HUES48 (cell line): ENCODE data around the gene ACADVL.

Experiments
- H3K27ac ChIP-seq: one replicate; pipeline ENCODE4 v1.7.0; 2013; ENCODE audit warnings: low read depth, low read length, inconsistent platforms
- H3K27me3 ChIP-seq: 2 replicates; pipeline ENCODE4 v1.6.1; 2013; ENCODE audit warnings: mild to moderate bottlenecking, low read length; ENCODE audit not compliant: control insufficient read depth, insufficient read depth
- H3K36me3 ChIP-seq: 2 replicates; pipeline ENCODE4 v1.6.1; 2013; ENCODE audit warnings: low read length; ENCODE audit not compliant: control insufficient read depth, insufficient read depth
- H3K4me1 ChIP-seq: 2 replicates; pipeline ENCODE4 v1.6.1; 2013; ENCODE audit warnings: mild to moderate bottlenecking, low read length; ENCODE audit not compliant: control insufficient read depth, insufficient read depth
- H3K4me3 ChIP-seq: 2 replicates; pipeline ENCODE4 v1.5.1; 2013; ENCODE audit warnings: mild to moderate bottlenecking, low read depth, low read length
- H3K9ac ChIP-seq: 2 replicates; pipeline ENCODE4 v1.6.1; 2013; ENCODE audit warnings: mild to moderate bottlenecking, low read depth, low read length, moderate library complexity
- H3K9me3 ChIP-seq: 2 replicates; pipeline ENCODE4 v1.6.1; 2013; ENCODE audit warnings: low read length; ENCODE audit not compliant: control insufficient read depth, insufficient read depth

Gene ACADVL

DNA sequence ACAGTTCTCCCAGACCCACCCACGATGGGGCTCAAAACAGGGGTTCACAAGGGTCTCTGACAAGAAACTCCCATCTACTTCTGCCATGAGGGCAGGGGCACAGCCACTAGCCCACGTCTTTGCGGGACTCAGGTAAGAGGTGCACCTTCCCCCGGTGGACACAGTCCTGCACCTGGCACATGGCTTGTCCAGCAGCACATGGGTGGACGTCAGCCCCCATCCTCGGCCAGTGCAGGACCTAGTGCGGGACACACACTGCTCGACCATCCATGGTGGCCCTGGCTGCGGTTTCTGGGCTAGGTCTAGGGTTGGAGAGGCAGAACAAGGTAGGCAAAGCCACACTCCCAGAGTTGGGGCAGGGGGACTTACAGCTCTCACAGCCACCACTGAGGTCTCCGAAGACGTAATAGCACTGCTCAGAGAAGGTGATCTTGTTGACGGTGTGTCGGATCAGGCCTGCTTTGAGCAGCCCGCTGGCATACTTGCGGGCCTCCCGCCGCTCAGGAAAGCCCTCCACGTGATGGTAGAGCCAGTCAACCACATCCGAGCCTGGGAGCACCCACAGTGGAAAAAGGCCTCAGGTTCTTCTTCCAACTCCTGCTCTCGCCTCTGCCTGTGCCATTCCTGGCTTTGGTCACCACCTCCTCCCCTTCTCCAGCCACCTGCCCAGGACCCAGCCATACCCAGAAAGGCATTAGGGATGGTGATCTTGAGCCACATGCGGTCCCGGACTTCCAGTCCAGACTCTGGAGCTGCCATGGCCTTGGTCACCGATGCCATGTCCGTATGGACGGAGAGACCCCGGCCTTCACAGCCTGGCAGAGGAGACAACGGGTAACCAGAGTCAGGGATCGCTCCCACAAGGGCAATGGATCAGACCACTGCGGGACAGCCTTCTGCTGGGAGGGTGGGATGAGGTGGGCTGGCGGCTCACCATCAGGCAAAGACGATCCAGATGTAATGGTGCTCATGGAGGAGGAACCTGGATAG is 7.3 kb downstream of the ACADVL start:
- Histone ChIP-seq H3K4me1 (no peaks in the 10 kb centered on the region), H3K9me3 (no peaks in the 10 kb centered on the region), H3K9ac (no peak overlapping the region), H3K27me3 (no peaks in the 10 kb centered on the region), H3K36me3 (peaks cover 85% of the 10 kb centered on the region), H3K27ac (no peak overlapping the region), H3K4me3 (no peak overlapping the region)

DNA sequence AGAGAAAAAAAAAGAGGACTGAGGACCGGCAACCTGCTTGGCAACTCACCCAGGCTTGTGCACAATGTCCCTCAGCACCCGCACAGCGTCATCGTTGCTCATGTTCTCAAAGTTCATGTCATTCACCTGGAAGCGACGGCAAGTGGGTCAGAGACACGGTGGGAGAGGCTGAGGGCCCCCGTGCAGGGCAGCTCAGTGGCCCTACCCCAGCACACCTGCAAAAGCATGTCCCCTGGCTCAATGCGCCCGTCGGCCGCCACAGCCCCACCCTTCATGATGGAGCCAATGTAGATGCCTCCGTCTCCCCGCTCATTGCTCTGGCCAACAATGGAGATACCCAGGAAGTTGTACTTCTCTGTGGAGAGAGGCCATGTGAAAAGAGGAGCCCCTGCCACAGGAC is 9.2 kb downstream of the ACADVL start:
- Histone ChIP-seq H3K4me1 (peaks cover 6% of the 10 kb centered on the region; the same call in 1 of the 2 replicates), H3K27me3 (no peaks in the 10 kb centered on the region), H3K27ac (no peak overlapping the region), H3K9ac (no peak overlapping the region), H3K4me3 (no peak overlapping the region), H3K9me3 (no peaks in the 10 kb centered on the region), H3K36me3 (peaks cover 67% of the 10 kb centered on the region)

DNA sequence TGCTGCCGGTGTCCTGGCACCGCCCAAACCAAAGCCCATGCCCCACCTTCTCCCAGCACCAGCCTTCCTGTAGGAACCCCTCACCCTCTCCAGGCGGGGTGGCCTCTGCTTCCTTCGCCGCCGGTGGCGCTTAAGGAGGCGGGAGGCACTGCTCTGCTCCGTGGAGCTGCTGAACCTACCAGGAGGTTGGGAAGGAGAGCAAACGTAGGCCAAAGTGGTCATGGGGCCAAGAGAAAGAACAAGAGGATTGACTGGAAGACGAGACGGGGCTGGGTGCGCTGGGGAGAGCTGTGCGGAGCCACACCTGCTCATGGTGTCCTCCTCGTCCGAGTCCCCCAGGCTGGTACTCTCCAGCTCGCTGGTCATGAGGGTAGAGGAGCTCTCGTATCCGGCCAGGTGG is 9.8 kb downstream of the ACADVL start:
- H3K36me3 ChIP-seq: peaks cover 63% of the 10 kb centered on the region

DNA sequence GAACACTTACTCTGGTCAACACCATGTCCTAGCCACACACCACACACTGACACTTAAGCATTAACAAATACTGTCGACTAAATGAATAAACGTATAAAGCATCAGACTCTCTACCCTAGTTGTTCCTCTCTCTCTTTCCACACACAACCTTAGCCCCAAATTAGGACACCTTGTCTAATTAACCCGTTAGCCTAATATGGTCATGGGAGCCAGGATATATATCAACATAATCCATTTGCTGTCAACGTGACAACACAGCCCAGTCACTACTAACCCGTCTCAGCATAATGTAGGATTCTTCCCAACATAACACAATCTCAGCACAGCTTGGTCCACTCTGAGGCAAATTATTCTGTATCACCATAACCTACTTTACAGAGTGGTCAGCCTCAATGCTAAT is 12.4 kb downstream of the ACADVL start:
- no peaks in the 10 kb centered on the region for H3K9me3 ChIP-seq
- H3K9ac ChIP-seq: no peak overlapping the region
- H3K4me1 ChIP-seq: peaks cover 7% of the 10 kb centered on the region
- H3K36me3 ChIP-seq: peaks cover 62% of the 10 kb centered on the region
- H3K27me3 ChIP-seq: no peaks in the 10 kb centered on the region
- no peak overlapping the region for H3K4me3 ChIP-seq
- H3K27ac ChIP-seq: no peak overlapping the region

More for the DNA sequence above, 9.8 kb downstream of the ACADVL start:
- Histone ChIP-seq H3K4me3 (no peak overlapping the region), H3K27ac (no peak overlapping the region), H3K4me1 (peaks cover 6% of the 10 kb centered on the region; the same call in 1 of the 2 replicates), H3K9me3 (no peaks in the 10 kb centered on the region), H3K9ac (no peak overlapping the region), H3K27me3 (no peaks in the 10 kb centered on the region)

DNA sequence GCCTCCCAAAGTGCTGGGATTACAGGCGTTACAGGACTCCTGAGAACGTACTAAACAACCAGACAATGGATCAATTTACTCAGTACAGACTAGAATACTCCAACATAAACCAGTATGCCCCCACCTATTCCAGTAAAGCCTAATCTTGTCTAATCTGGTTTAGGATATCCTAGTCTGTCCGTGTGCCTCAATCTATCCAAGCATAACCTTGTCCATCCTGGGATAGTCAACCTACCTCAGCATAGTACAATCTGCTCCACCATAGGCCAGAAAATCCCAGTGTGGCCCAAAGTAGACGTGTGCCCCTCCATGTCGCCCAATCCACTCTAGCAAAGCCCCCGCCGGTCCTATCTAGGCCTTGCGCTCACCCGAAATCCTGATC is 14.0 kb downstream of the ACADVL start:
- Histone ChIP-seq H3K9me3 (no peaks in the 10 kb centered on the region), H3K36me3 (peaks cover 48% of the 10 kb centered on the region), H3K27me3 (no peaks in the 10 kb centered on the region), H3K4me1 (peaks cover 11% of the 10 kb centered on the region), H3K27ac (peak overlapping the region; percentile 94), H3K4me3 (peak overlapping the region; percentile 94), H3K9ac (peak overlapping the region; percentile 77)

DNA sequence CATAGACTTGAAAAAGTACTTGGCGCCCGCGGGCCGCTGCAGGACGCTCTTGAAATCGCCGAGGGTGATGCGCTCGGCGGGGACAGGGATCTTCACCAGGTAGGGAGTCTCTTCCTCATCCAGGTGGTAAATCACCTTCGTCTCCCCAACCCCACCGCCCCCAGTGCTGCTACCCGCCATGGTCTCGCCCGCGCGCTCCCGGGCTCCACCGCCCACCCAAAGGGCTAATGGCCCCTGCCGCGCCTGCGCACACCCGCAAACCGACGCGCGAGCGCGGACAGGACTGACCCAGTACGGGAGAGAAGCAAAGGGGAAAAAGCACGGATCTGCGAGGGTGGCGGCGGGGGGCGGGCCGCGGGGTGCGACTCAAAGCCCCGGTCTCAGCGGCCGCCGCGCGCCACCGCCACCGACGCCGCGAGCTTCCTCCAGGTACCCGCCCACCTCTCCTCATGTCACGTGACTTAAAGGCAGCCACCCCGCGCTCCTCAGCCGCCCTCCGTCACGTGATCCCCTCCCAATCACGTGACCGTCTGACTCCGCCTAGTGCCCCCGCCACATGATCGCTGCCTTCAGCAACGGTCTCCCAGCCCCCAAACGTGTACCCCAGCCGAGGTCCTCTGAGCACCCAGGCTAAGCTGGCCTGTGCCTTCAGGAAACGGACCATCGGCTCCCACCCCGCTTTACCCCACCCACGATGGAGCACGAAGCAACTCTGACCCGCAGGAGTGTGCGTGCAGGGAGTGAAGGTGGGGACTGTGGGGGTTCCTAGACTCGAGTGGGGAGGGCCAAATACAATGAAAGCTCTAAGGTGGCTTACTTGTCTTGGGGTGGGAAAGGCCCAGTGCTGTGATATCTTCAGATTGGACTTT is 14.6 kb downstream of the ACADVL start, which contains the start of gene DVL2:
Gene DVL2 (minus strand): TSS at position 435 of the 869 bp plus-strand sequence. CDS start 255 bp downstream, at position 180.
- Histone ChIP-seq H3K4me3 (peak within 1 kb of the TSS; percentile 94), H3K9me3 (no peaks in the 10 kb centered on the region), H3K27ac (peak within 1 kb of the TSS; percentile 94), H3K27me3 (no peaks in the 10 kb centered on the region), H3K36me3 (peaks cover 42% of the 10 kb centered on the region), H3K9ac (peak within 1 kb of the TSS; percentile 77), H3K4me1 (peaks cover 11% of the 10 kb centered on the region)

DNA sequence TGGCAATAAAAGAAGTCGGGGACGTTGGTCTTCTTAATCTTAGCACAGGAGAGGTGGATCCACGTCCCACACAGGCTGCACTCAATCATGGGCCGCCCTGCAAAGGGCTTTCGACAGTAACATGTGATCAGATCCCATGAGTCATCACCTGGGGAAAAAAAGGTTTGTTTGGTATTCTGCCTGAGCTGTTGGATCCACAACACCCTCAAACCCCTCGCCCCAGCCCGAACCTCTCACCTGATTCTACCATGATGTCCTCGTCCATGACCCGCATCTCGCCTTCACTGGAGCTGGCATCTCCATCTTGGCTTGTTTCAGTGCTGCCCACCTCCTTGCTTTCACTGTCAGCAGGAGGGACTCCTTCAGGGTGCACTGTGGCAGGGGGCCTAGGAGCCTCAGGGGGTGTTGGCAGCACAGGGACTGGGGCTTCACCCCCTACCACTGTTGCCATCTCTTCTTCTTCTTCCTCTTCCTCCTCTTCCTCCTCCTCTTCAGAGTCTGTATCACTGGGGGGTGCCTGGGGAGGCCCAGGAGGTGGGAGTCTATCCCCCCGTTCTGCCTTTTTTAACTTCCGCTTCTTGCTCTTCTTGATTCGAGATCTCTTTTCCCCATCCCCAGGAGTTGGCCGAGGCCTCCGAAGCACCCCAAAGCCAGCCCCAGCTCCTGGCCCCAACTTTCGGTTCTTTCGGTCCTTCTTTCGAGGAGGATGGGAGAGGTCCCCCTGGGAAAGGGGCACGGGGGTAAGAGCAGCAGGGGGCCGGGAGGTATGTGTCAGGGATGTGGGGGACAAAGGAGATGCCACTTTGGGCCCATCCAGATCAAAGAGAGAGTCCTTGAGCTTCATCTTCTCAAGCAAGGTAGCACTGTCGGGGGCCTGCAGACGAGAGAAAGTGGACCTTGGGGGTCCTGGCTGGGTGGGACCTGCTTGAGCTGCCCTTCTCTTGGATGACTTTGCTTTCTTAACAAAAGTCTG is 16.2 kb downstream of the ACADVL start:
- Histone ChIP-seq H3K4me1 (peaks cover 14% of the 10 kb centered on the region), H3K27ac (peak overlapping the region; percentile 94), H3K9ac (no peak overlapping the region)

DNA sequence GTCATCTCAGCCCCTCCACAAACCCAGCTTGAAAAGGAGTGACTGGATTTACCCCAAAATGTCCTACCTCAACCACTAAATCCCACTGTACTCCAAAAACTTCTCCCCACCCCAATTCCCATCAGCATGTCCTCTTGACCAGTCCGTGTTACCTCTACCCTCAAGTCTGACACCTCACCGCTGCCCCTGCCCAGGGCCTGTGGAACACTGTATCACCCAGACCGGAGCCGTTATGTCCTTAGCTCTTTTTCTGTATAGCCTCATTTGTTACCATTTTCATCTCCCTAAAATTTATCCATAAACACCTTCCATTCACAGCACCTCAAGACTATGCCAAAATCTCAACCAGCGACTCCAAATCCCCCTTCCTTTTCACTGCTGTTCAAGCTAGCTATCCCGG is 17.1 kb downstream of the ACADVL start:
- Histone ChIP-seq H3K27ac (peak overlapping the region; percentile 92), H3K4me1 (peaks cover 17% of the 10 kb centered on the region), H3K27me3 (no peaks in the 10 kb centered on the region), H3K36me3 (peaks cover 38% of the 10 kb centered on the region), H3K9ac (no peak overlapping the region), H3K9me3 (no peaks in the 10 kb centered on the region), H3K4me3 (no peak overlapping the region)

More for the DNA sequence above, 16.2 kb downstream of the ACADVL start:
- no peaks in the 10 kb centered on the region for H3K27me3 ChIP-seq
- H3K4me3 ChIP-seq: no peak overlapping the region
- peaks cover 37% of the 10 kb centered on the region for H3K36me3 ChIP-seq
- no peaks in the 10 kb centered on the region for H3K9me3 ChIP-seq

DNA sequence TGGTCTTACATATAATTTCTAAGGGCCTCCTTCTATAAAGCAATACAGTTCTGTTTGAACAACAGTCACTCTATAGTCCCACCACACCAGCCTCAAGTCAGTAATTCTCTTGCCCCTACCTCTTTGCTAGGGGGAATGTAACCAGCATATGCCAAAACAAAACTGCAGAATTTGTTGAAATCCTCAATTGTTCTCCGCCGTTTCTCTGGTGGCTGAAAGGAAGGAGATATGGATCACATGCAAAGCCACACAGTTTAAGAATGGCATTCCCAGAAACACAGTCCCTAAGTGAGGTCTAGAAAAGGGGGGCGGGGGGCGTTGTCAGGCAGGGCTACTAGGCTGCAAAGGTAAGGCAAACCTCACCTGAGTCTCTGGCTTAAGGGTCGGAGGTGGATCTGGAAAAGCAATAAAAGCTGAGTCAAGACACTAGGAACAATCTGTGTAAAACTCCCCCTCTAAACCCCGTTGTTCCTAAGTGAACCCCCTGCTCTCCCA is 17.6 kb downstream of the ACADVL start:
- H3K9me3 ChIP-seq: no peaks in the 10 kb centered on the region

More for the DNA sequence above, 17.6 kb downstream of the ACADVL start:
- Histone ChIP-seq H3K4me3 (peak overlapping the region; percentile 70), H3K4me1 (peaks cover 14% of the 10 kb centered on the region), H3K27ac (peak overlapping the region; percentile 92), H3K9ac (no peak overlapping the region), H3K36me3 (peaks cover 38% of the 10 kb centered on the region), H3K27me3 (no peaks in the 10 kb centered on the region)
